Measurements from ENCODE around the gene GPX3.
A peak's percentile ranks its signal among the peaks of the same experiment; 100 is the strongest.

Gene GPX3, protein sequence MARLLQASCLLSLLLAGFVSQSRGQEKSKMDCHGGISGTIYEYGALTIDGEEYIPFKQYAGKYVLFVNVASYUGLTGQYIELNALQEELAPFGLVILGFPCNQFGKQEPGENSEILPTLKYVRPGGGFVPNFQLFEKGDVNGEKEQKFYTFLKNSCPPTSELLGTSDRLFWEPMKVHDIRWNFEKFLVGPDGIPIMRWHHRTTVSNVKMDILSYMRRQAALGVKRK

DNA sequence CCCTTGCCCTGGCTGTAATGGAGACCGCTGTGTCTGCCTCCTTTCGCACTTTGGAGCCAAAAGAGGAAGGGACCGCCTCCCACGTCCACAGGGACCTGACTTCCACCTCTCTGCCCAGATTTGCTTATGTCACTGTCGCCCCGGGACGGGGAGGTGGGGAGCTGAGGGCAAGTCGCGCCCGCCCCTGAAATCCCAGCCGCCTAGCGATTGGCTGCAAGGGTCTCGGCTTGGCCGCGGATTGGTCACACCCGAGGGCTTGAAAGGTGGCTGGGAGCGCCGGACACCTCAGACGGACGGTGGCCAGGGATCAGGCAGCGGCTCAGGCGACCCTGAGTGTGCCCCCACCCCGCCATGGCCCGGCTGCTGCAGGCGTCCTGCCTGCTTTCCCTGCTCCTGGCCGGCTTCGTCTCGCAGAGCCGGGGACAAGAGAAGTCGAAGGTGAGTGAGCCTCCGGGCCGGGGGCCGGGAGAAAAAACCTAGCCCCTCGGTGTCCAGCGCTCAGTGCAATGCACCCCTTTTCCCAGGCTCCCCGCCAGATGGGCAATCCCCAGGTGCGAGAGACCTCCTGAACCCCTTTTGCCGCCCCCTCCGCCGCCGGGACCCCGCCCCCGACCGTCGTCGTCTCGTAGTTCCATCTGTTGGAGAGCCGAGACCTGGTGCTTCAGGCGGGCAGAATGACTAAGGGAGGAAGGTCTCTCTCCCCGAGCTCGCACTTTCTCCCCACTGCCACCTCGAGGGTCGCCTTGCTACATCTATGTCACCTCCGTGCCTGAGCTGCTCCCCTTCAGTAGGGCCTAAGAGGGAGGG, at the start of gene GPX3:
Gene GPX3 (plus strand): TSS at position 288 of the 807 bp plus-strand sequence. CDS start 64 bp downstream, at position 352.
- peak within 1 kb of the TSS; percentile 55 for H3K4me3 ChIP-seq (replicated peaks; ENCODE audit: low read depth, low read length)
- DNase-seq (ENCODE audit: low read depth), result peak; percentile 47
- no peak for TF ChIP-seq CTCF (IDR thresholded peaks at IDR 0.05; ENCODE audit: low read length, missing control alignments)

- no peak for TF ChIP-seq CTCF (IDR thresholded peaks at IDR 0.05; ENCODE audit: low read length, missing control alignments)
- H3K4me3 ChIP-seq (replicated peaks; ENCODE audit: low read depth, low read length), result no peak overlapping the region
- no peak for DNase-seq (ENCODE audit: low read depth)
These were observed 41.8 kb upstream of the GPX3 start for GRCh38 chr5:150978590-150978989.

DNA sequence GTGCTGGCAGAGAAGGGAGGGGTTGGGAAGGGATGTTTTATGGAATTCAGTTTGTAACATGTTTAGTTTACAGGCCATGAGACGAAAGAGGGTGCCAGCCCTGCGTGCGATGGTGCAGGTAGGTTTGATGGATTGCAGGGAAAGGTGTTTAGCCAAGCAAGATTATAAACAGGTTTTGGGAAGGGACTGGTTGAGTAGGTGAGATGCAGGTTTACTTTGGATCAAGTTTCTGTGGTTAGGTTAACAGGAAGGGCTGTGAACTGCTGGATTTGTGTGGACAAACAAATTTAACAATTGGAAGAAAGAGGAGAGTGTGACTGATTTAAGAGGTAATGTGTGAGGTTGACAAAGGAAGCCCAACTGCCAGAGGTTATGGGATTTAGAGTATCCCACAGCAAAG, 32.6 kb upstream of the GPX3 start:
- TF ChIP-seq CTCF (IDR thresholded peaks at IDR 0.05; ENCODE audit: low read length, missing control alignments), result no peak
- no peak for DNase-seq (ENCODE audit: low read depth)
- no peak overlapping the region for H3K4me3 ChIP-seq (replicated peaks; ENCODE audit: low read depth, low read length)

DNA sequence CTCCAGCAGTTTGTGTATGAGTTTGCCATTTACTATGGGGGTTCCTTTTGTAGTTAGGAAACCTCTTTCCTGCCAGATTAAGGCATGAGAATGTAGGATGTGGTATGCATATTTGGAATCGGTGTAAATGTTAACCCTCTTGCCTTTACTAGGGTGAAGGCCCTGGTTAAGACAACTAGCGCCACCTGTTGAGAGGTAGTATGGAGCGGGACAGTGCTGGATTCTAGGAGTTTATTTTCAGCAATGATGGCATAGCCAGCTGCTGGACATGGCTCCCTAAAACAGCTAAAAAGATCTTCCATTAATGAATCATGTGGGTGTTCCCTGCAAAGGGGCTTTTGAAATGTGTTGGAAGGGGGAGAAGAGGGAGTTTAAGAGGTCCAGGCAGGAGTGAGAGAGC, 30.7 kb upstream of the GPX3 start:
- DNase-seq (ENCODE audit: low read depth), result peak; percentile 10
- peak; percentile 23 for TF ChIP-seq CTCF (IDR thresholded peaks at IDR 0.05; ENCODE audit: low read length, missing control alignments)
- no peak overlapping the region for H3K4me3 ChIP-seq (replicated peaks; ENCODE audit: low read depth, low read length)

GRCh38 chr5:150992705-150993104, 27.7 kb upstream of the GPX3 start:
- TF ChIP-seq CTCF (IDR thresholded peaks at IDR 0.05; ENCODE audit: low read length, missing control alignments), result no peak
- no peak overlapping the region for H3K4me3 ChIP-seq (replicated peaks; ENCODE audit: low read depth, low read length)
- no peak for DNase-seq (ENCODE audit: low read depth)

- H3K4me3 ChIP-seq (replicated peaks; ENCODE audit: low read depth, low read length), result no peak overlapping the region
- no peak for TF ChIP-seq CTCF (IDR thresholded peaks at IDR 0.05; ENCODE audit: low read length, missing control alignments)
- DNase-seq (ENCODE audit: low read depth), result no peak
These were observed 27.0 kb upstream of the GPX3 start for GRCh38 chr5:150993422-150993821.

All from fibroblast of pulmonary artery (primary cell).